ENCODE results near the gene CYGB. TPM values are rescaled to one million over a fixed set of nuclear protein-coding genes. Genes with fewer than 3 reads are reported as not detected.

The CYGB gene
- total RNA-seq, 1 donor from 2014 or later: 30.2 TPM

DNA sequence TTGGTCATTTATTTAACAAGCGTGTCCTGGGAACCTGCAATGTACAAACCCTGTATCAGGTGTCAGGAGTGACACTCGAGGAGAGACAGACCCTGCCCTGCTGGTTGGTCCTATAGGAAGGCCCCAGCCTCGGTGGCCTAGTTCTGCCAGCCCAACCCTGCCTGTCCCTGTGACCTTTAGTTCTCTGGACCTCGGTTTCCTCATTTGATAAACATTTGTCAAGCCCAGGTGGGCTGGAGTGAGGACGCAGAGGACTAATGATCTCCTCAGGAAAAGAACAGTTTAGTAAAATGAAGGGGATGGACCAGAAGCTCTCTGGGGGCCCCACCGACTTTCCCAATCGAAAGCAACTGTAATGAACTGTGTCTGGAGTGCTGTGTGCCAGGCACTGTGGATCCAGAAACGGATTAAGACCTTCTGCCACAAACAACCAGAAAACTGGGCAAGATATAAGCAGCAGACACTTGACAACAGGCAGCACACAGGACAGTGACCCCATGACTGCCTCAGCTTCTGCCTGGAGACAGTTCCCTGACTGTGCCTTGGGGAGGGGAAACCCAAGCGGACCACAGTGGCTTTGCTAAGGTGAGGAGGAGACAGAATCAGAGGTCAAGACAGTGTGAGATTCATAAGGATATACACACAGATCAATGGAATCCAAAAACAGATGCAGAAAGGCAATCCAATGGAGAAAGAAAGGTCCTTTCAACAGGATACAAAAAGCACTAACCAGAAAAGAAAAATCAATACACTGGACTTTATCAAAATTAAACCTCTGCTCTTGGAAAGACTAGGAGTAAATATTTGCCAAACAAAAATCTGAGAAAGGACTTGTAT, 11.1 kb upstream of the CYGB start:
- TF ChIP-seq, protein P1, sequence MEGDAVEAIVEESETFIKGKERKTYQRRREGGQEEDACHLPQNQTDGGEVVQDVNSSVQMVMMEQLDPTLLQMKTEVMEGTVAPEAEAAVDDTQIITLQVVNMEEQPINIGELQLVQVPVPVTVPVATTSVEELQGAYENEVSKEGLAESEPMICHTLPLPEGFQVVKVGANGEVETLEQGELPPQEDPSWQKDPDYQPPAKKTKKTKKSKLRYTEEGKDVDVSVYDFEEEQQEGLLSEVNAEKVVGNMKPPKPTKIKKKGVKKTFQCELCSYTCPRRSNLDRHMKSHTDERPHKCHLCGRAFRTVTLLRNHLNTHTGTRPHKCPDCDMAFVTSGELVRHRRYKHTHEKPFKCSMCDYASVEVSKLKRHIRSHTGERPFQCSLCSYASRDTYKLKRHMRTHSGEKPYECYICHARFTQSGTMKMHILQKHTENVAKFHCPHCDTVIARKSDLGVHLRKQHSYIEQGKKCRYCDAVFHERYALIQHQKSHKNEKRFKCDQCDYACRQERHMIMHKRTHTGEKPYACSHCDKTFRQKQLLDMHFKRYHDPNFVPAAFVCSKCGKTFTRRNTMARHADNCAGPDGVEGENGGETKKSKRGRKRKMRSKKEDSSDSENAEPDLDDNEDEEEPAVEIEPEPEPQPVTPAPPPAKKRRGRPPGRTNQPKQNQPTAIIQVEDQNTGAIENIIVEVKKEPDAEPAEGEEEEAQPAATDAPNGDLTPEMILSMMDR (IDR thresholded peaks at IDR 0.05): no peak

GRCh38 chr17:76547642-76548202, 10.2 kb upstream of the CYGB start:
- H3K27ac ChIP-seq: no peak overlapping the region
- TF ChIP-seq, protein P1 (IDR thresholded peaks at IDR 0.05): no peak
- H3K27me3 ChIP-seq (ENCODE audit: low read depth): no peaks in the 10 kb centered on the region
- ATAC-seq: no peak
- H3K4me3 ChIP-seq: no peak overlapping the region
- H3K4me1 ChIP-seq: peaks cover 63% of the 10 kb centered on the region
- DNase-seq: no peak
- no peaks in the 10 kb centered on the region for H3K9me3 ChIP-seq
- no peaks in the 10 kb centered on the region for H3K36me3 ChIP-seq
- intact Hi-C loops (cut with DNase I): no loop called here

More for the DNA sequence above, 11.1 kb upstream of the CYGB start:
- intact Hi-C loops (cut with DNase I): no loop called here
- DNase-seq: no peak
- Histone ChIP-seq H3K4me3 (no peak overlapping the region), H3K4me1 (peaks cover 55% of the 10 kb centered on the region), H3K27ac (no peak overlapping the region), H3K9me3 (no peaks in the 10 kb centered on the region), H3K36me3 (no peaks in the 10 kb centered on the region), H3K27me3 (ENCODE audit: low read depth) (no peaks in the 10 kb centered on the region)
- no peak for ATAC-seq

DNA sequence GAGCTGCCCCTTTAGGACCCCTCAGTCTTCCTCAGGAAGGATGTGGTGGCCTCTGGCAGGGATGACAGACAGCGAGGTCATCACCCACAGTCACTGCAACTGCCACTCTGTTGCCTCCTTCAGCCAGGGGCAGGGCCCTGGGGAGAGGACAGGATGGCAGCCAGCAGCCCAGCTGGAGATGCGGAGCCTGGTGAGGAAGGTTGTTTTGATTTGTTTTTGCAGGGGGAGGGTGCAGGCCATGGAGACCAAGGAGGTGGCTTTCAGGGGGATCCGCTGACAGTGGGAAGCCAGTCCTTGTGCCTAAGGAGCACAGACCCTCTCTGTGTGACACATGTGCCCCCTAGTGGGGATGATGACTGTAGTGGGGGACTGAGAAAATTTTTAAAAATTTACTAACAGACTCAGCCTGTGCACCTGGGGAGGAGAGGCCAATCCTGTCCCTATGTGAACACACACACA, 9.7 kb upstream of the CYGB start:
- TF ChIP-seq, protein P1 (IDR thresholded peaks at IDR 0.05): peak; percentile 60
- H3K36me3 ChIP-seq: no peaks in the 10 kb centered on the region
- peak; percentile 51 for DNase-seq
- intact Hi-C loops (cut with DNase I): no loop called here
- H3K27ac ChIP-seq: peak overlapping the region; percentile 24
- H3K4me3 ChIP-seq: no peak overlapping the region
- peaks cover 63% of the 10 kb centered on the region for H3K4me1 ChIP-seq
- peak; percentile 60 to 68 for ATAC-seq
- no peaks in the 10 kb centered on the region for H3K9me3 ChIP-seq
- H3K27me3 ChIP-seq (ENCODE audit: low read depth): no peaks in the 10 kb centered on the region

GRCh38 chr17:76546556-76547182, 9.2 kb upstream of the CYGB start:
- H3K9me3 ChIP-seq: no peaks in the 10 kb centered on the region
- peak overlapping the region; percentile 24 for H3K27ac ChIP-seq
- H3K36me3 ChIP-seq: no peaks in the 10 kb centered on the region
- no peak for ATAC-seq
- TF ChIP-seq, protein P1 (IDR thresholded peaks at IDR 0.05): no peak
- no peak overlapping the region for H3K4me3 ChIP-seq
- H3K4me1 ChIP-seq: peaks cover 60% of the 10 kb centered on the region
- no peaks in the 10 kb centered on the region for H3K27me3 ChIP-seq (ENCODE audit: low read depth)
- intact Hi-C loops (cut with DNase I): no loop called here
- no peak for DNase-seq

DNA sequence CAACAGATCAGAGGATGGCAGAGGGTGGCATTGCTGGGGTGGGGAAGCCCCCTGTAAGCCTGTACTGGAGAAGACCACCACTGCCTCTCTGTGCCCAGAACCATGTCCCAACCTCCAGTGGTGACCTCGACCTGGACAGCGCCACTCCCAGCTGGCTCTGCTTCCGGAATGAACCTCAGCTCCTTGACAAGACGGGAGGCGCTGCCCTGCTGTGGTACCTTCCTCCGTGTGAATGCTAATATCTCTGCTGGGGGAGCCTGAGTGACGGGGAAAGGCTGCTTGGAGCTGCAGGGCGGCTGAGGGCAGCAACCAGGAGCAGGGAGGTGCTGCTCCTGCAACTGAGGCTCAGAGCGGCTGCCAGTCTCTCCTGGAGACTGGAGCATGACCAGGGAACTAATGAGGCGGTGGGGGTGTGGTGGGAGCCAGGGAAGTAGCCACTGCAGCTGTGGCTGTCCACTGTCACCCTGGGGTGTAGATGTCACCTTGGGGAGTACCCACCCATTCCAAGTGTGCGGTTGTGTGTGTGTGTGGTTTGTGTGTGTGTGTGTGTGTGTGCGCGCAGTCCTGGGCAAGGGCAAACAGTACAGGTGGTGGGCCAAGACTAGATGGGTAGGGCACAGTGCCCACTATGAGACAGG, 8.5 kb upstream of the CYGB start:
- Histone ChIP-seq H3K27me3 (ENCODE audit: low read depth) (no peaks in the 10 kb centered on the region), H3K27ac (no peak overlapping the region), H3K36me3 (no peaks in the 10 kb centered on the region), H3K4me3 (no peak overlapping the region), H3K4me1 (peaks cover 60% of the 10 kb centered on the region), H3K9me3 (no peaks in the 10 kb centered on the region)
- intact Hi-C loops (cut with DNase I): no loop called here
- ATAC-seq (no peak), DNase-seq (no peak)
- TF ChIP-seq, protein P1 (IDR thresholded peaks at IDR 0.05): no peak
